Hematopoietic multipotent progenitor cell treated with erythropoietin and hydrocortisone succinate and interleukin-3 and kit ligand, for 15 days (in vitro differentiated cells): ENCODE data around the gene ACVR1.
A peak's percentile ranks its signal among the peaks of the same experiment; 100 is the strongest.
"Not testable (repeated sequence)": the region's sequence is repeated elsewhere in the genome, so short reads cannot be mapped to it uniquely, and the experiment has no call there.

Source experiments
- DNase-seq: peaks from one replicate; pipeline ENCODE4 v3.0.0-alpha.2; 2015; ENCODE audit warnings: low spot score

The ACVR1 gene

GRCh38 chr2:157789256-157789655 is 86.9 kb downstream of the ACVR1 start:
- no peak for DNase-seq

GRCh38 chr2:157788201-157788600 is 87.9 kb downstream of the ACVR1 start:
- DNase-seq = no peak

- no peak for DNase-seq
These were observed 88.7 kb downstream of the ACVR1 start for GRCh38 chr2:157787364-157787938.

GRCh38 chr2:157786663-157787363 is 89.3 kb downstream of the ACVR1 start:
- peak; percentile 75 for DNase-seq

GRCh38 chr2:157785866-157786662 is 90.1 kb downstream of the ACVR1 start:
- DNase-seq = no peak

GRCh38 chr2:157785200-157785599 is 90.9 kb downstream of the ACVR1 start:
- no peak for DNase-seq

- DNase-seq = no peak
These were observed 91.3 kb downstream of the ACVR1 start for GRCh38 chr2:157784823-157785175.

- DNase-seq = no peak
These were observed 91.8 kb downstream of the ACVR1 start for GRCh38 chr2:157784169-157784822.

- DNase-seq = no peak
These were observed 92.9 kb downstream of the ACVR1 start for GRCh38 chr2:157783245-157783644.

- DNase-seq = no peak
These were observed 93.9 kb downstream of the ACVR1 start for GRCh38 chr2:157782057-157782845.

DNA sequence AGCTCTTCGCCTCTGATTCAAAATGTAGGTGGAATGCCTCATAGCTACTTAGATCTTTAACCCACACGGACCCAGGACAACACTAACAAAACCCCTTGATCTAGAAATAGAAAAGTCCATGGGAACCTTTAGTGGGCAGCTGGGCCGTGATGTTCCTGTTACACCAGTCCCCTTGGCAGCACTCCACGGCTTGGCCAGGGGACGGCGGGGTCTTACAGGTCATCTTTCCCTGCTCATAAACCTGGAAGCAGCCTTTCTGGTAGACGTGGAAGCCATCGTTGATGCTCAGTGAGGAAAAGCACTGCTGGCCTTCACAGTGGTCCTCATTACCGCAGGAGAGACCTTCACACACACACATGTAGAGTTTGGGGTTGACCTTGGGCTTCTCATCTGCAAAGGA is 95.9 kb downstream of the ACVR1 start:
- no peak for DNase-seq

DNA sequence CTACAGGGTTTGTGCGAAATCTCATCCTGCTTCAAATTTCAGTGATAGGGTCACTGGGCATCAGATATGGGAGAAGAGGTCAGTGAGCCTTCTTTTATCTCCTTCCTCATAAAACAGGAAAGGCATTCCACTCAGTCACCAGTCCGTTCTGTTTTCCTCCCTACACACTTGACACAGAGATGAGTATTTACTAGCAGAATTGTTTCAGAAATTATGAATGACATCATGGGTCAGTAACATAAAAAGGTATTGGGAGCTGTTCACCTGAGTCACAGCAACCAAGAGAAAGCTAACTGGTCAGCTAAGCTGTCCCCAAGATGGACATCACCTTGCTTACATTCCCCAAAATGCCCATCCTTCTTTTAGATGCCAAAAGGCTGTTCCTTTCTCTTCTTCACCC is 96.3 kb downstream of the ACVR1 start:
- DNase-seq = no peak

DNA sequence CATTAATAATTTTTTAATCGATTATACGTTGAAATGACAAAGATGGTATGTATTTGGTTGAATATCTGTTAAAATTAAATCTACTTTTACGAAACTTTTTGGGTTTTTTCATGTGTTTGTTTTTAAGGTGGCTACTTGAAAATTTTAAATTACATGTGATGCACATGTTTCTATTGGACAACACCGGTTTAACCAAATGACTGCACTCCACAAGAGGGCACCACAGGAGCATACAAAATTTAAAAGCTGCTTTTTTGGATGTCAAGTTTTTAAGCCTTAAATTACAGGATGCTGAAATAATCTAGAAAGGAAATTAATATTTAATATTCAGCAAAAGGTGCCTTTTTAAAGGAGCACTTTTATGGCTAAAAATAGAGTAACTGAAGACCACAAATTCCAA is 98.7 kb downstream of the ACVR1 start:
- DNase-seq = peak; percentile 39

DNA sequence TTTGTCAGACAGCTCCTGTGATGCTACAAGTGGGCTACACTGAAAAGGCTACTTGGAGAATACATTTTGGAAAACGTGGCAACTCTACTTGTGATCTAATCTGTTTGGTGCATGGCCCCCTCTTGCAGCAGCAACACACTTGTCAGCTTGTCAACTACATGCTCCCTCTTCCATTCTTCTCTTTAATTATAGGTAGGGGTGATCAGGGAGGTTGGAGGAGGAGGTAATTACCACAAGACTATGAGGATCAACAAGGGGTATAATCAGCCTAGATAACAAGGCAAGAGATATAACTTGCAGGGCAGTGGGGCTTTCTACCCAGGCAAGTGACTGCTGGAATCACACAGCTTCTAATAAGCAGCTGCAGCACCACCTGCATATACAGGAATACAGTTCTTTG is 104.9 kb downstream of the ACVR1 start:
- no peak for DNase-seq

DNA sequence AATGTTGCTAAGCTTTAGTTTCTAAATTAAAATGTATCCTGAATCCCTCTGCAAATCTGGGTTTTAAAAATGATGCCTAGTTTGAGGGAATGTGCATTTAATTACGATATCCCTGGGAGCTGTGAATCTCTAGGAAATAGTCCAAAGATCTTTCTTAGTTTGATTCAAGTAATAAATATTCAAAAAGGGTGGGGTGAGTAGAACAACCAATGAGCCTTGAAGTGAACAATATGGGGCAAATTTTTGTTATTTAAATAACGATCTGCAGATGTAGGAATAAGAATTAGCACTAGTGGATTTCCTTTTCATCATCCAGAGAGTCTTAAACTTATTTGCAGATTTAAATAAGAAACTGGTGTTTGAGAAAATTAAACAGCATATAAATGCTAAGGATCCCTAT is 106.3 kb downstream of the ACVR1 start:
- no peak for DNase-seq

- no peak for DNase-seq
These were observed 111.7 kb downstream of the ACVR1 start for GRCh38 chr2:157764386-157764785.

DNA sequence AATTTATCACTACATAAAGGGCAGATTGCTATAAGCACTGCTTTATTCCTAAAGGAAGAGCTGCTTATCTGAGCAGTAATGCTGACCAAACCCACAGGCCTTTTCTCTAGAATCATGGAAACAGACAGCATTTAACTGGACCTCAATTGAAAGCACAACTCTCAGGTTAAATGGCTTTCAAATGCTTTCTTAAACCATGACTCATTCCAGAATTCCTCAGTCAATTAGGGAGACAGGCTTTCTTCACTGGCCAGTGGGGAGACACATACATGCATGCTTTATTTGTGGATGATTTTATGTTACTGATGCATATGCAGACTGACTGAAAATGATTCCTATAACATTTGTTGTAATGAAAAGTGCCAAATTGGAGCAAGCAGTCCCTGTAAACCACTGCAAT is 114.6 kb downstream of the ACVR1 start:
- DNase-seq = no peak

GRCh38 chr2:157760949-157761348 is 115.2 kb downstream of the ACVR1 start:
- no peak for DNase-seq

DNA sequence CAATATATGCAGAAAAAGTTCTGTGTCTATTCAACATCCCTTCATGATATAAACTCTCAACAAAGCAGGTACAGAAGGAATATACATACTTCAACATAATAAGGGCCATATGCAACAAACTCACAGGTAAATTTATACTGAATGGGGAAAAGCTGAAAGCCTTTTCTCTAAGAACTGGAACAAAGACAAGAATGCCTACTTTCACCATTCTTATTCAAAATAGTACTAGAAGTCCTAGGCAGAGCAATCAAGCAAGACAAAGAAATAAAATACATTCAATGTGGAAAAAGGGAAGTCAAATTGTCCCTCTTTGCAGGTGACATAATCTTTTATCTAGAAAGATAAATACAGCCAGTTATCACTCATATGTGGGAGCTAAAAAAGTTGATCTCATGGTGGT is 116.3 kb downstream of the ACVR1 start:
- DNase-seq = no peak

GRCh38 chr2:157758586-157758985 is 117.5 kb downstream of the ACVR1 start:
- no peak for DNase-seq

- DNase-seq = no peak
These were observed 118.6 kb downstream of the ACVR1 start for GRCh38 chr2:157757500-157757899.

DNA sequence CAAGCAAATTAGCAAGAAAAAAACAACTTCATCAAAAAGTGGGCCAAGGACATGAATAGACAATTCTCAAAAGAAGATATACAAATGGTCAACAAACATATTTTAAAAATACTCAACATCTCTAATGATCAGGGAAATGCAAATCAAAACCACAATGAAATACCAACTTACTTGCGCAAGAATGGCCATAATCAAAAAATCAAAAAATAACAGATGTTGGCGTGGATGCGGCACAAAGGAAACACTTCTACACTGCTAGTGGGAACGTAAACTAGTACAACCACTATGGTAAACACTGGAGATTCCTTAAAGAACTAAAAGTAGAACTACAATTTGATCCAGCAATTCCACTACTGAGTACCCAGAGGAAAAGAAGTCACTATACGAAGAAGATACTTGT is 119.7 kb downstream of the ACVR1 start:
- not testable (repeated sequence) for DNase-seq
